A549 treated with AZD2906 at 1 μM for 4 hours (cell line): ENCODE results near the gene ALKBH1. TPM values are rescaled to one million over a fixed set of nuclear protein-coding genes. Genes with fewer than 3 reads are reported as not detected.

Source experiments
- total RNA-seq: library from RNA; stranded (reverse); fragments of 200-300 nt; extraction: Qiagen RNA extraction; gene quantifications from 5 replicates; pipeline ENCODE4 v1.2.3, GENCODE V29; 2022

Gene ALKBH1
- 14.2 to 16.3 TPM (median 15.9 TPM) in 5 replicates for total RNA-seq

GRCh38 chr14:77707724-77708408 lies at the start of gene ALKBH1, which contains the start of gene SLIRP:
ALKBH1 (minus strand) TSS chr14:77708023; CDS start chr14:77708004, 19 bp downstream.
SLIRP (plus strand) TSS chr14:77708103; CDS start chr14:77708112, 9 bp downstream.

Other genes with a start within 250 kb of the ALKBH1 start
- gene AHSA1, start 249.9 kb downstream of the ALKBH1 start, total RNA-seq = 207 to 243 TPM (median 225 TPM) in 5 replicates
- 0.29 to 0.44 TPM (median 0.43 TPM) in 5 replicates for gene ISM2, start 209.2 kb downstream of the ALKBH1 start, total RNA-seq
- 27.7 to 39.8 TPM (median 34.9 TPM) in 5 replicates for gene SPTLC2, start 91.4 kb downstream of the ALKBH1 start, total RNA-seq
- gene SLIRP, start 80 bp upstream of the ALKBH1 start, total RNA-seq = 389 to 426 TPM (median 403 TPM) in 5 replicates
- gene SNW1, start 53.1 kb upstream of the ALKBH1 start, total RNA-seq = 62.5 to 89.9 TPM (median 71.2 TPM) in 5 replicates
- gene ADCK1, start 92.1 kb upstream of the ALKBH1 start, total RNA-seq = 5.0 to 6.5 TPM (median 5.9 TPM) in 5 replicates